ENCODE measurements around the gene ZNF664. TPM values are rescaled to one million over a fixed set of nuclear protein-coding genes. Genes with fewer than 3 reads are reported as not detected.

The ZNF664 gene
- total and polyA plus RNA-seq, 2 of the 8 experiments (the other 6 are each of a cell fraction or from before 2014, with no cell fraction given): 22.8 to 51.4 TPM

DNA sequence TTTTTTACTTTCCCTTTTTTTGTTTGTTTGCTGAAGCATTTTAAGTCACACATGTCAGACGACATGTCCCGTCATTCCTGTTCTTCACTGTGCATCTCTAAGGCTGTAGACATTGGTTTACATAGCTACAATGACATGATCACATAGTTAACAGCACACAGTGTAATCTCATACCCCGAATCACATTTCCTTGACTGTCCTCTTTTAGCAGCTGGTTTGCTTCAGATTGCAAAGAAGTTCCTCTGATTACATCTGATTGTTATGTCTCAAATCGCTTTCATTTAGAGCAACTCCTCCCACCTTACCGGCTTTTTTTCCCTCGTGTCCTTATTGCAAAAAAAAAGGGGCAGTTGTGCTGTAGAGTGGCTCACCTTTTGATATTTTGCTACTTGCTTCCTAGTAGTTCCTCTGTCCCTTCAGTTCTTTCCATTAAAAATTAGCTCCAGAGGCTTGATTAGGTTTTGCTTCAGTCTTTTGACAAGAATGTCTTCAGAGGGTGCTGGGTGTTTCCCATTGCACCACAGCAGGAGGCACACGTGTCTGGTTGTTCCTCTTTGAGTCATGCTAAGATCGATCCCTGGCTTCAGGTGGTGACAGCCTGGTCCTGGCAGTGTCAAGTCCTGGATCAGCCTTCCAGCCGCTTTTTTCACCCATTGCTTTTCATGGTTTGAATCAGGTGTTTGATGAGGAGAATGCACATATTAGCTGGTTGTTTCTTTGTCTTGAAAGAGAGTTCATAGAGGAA is 35.0 kb downstream of the ZNF664 start:
- Histone ChIP-seq H3K14ac (ENCODE audit: insufficient read length) (no peak overlapping the region), H3K27me3 (replicated peaks in 1 of 4; ENCODE audit: control insufficient read depth in 3 of 4, extremely low read depth in 1 of 4, insufficient read depth in 3 of 4, low read length in 3 of 4) (no peaks in the 10 kb centered on the region), H4K5ac (ENCODE audit: insufficient read length, low read depth, low read length) (no peak overlapping the region), H2BK12ac (ENCODE audit: low read depth, low read length) (no peak overlapping the region), H2AK5ac (ENCODE audit: low read depth, low read length) (no peak overlapping the region), H4K91ac (replicated peaks; ENCODE audit: insufficient read length, low read length) (no peak overlapping the region), H3K4me2 (ENCODE audit: insufficient read depth in 1 of 2, low read depth in 2 of 2, low read length in 2 of 2) (no peak overlapping the region), H2BK120ac (replicated peaks; ENCODE audit: low read depth, low read length) (no peak overlapping the region), H2BK5ac (ENCODE audit: low read depth, low read length) (no peak overlapping the region), H3K27ac (ENCODE audit: low read depth, low read length) (no peak overlapping the region), H3K79me2 (ENCODE audit: control insufficient read depth in 1 of 2, insufficient read depth in 2 of 2, low read length in 2 of 2) (no peaks in the 10 kb centered on the region), H2BK20ac (ENCODE audit: low read length) (no peak overlapping the region), H4K20me1 (replicated peaks in 1 of 2; ENCODE audit: control insufficient read depth in 1 of 2, insufficient read depth in 2 of 2, low read length in 2 of 2) (peaks cover 3 to 11% of the 10 kb centered on the region in 2 experiments), H3K4ac (replicated peaks; ENCODE audit: insufficient read length, low read depth, low read length) (no peak overlapping the region), H3K4me1 (replicated peaks in 1 of 4; ENCODE audit: control insufficient read depth in 3 of 4, insufficient read depth in 4 of 4, low read length in 3 of 4) (no peaks in the 10 kb centered on the region), H3K4me3 (ENCODE audit: extremely low read depth in 1 of 4, insufficient read depth in 2 of 4, low read depth in 3 of 4, low read length in 4 of 4) (no peak overlapping the region), H3K79me1 (ENCODE audit: low read depth, low read length) (no peaks in the 10 kb centered on the region; the same call in 1 of the 2 replicates), H3K36me3 (ENCODE audit: control insufficient read depth in 2 of 4, insufficient read depth in 4 of 4, low read length in 3 of 4) (peaks cover 0 to 14% (median 9%) of the 10 kb centered on the region in 4 experiments; a peak in 4 of 8 replicates), H3K23ac (ENCODE audit: insufficient read length) (no peak overlapping the region), H4K8ac (ENCODE audit: extremely low read depth, insufficient read depth, low read length) (no peak overlapping the region), H2BK15ac (ENCODE audit: low read length) (no peak overlapping the region), H3K9me3 (ENCODE audit: insufficient read depth in 2 of 2, low read depth in 1 of 2, low read length in 1 of 2) (no peaks in the 10 kb centered on the region), H2AFZ (ENCODE audit: low read length) (no peak overlapping the region), H3K18ac (ENCODE audit: extremely low read depth, low read length) (no peak overlapping the region), H3K9ac (replicated peaks in 1 of 4; ENCODE audit: extremely low read depth in 1 of 4, low read depth in 3 of 4, low read length in 3 of 4) (peak overlapping the region in 1 of 4 experiments; percentile 13; a peak in 2 of 7 replicates), H3K56ac (replicated peaks; ENCODE audit: insufficient read length, low read depth, low read length) (no peak overlapping the region), H3K23me2 (ENCODE audit: low read depth, low read length) (no peaks in the 10 kb centered on the region)
- FAIRE-seq (no peak), DNase-seq (ENCODE audit: low read depth in 1 of 2, low spot score in 2 of 2) (no peak)
- ChIA-PET POLR2A (ENCODE audit: partially characterized antibody) (no interaction called here), CTCF (ENCODE audit: partially characterized antibody) (interaction anchor here (0.6 to 1.5 kb wide), 4 partner anchors 8 to 796 kb away, joined by 3 to 5 read pairs (median 4); no protein-coding TSS in a partner anchor)
- no peak for TF ChIP-seq TCF12 (IDR thresholded peaks at IDR 0.05; ENCODE audit: low read depth, low read length)
- no peak for TF ChIP-seq KDM1A (IDR thresholded peaks at IDR 0.05; ENCODE audit: borderline replicate concordance, low read length)
- no peak for TF ChIP-seq TEAD4 (IDR thresholded peaks at IDR 0.05; ENCODE audit: low read depth, low read length)
- no peak for TF ChIP-seq BCL11A (IDR thresholded peaks at IDR 0.05; ENCODE audit: low read depth in 2 of 2, low read length in 2 of 2)
- no peak for TF ChIP-seq SP4 (IDR thresholded peaks at IDR 0.05; ENCODE audit: low read length)
- TF ChIP-seq MAFK (IDR thresholded peaks at IDR 0.05; ENCODE audit: low read depth, low read length): no peak
- TF ChIP-seq CHD1 (IDR thresholded peaks at IDR 0.05; ENCODE audit: low read depth, low read length): no peak
- no peak for TF ChIP-seq KDM4A (IDR thresholded peaks at IDR 0.05; ENCODE audit: low read depth, low read length, severe bottlenecking)
- TF ChIP-seq SP2 (IDR thresholded peaks at IDR 0.05; ENCODE audit: low read length): no peak
- TF ChIP-seq NANOG (IDR thresholded peaks at IDR 0.05; ENCODE audit: insufficient read depth, low read depth, low read length, poor library complexity, severe bottlenecking): no peak
- 85% methylated on average over 9 of the region's 9 CpGs; no CpG with 5 or more reads in 1 of the 2 experiments for WGBS, 2 experiments (ENCODE audit: extremely low coverage in 1 of 2, insufficient coverage in 1 of 2, insufficient read length in 1 of 2, insufficient replicate concordance in 2 of 2, low coverage in 1 of 2, low lambda C conversion rate in 2 of 2, missing lambda C conversion rate in 1 of 2)
